Osteoblast (primary cell): ENCODE results near the gene CCNY. TPM values are rescaled to one million over a fixed set of nuclear protein-coding genes. Genes with fewer than 3 reads are reported as not detected.

Experiments used
- DNase-seq: peaks from one replicate; pipeline ENCODE4 v3.0.0; 2011; ENCODE audit warnings: low spot score, mixed read lengths; ENCODE audit not compliant: insufficient read length; ENCODE audit errors: missing footprints
- H2AFZ ChIP-seq: 2 replicates; pipeline ENCODE4 v1.6.0; 2011; ENCODE audit warnings: mild to moderate bottlenecking, low read length
- H3K27ac ChIP-seq: 2 replicates; pipeline ENCODE4 v1.5.1; 2011; ENCODE audit warnings: mild to moderate bottlenecking, low read depth, low read length, moderate library complexity
- H3K27me3 ChIP-seq: 2 replicates; pipeline ENCODE4 v1.6.0; 2012; ENCODE audit warnings: mild to moderate bottlenecking, control low read depth, inconsistent platforms, low read length, moderate library complexity; ENCODE audit not compliant: insufficient read depth
- H3K36me3 ChIP-seq: 2 replicates; pipeline ENCODE4 v1.5.1; 2011; ENCODE audit warnings: mild to moderate bottlenecking, low read length, control low read depth, moderate library complexity; ENCODE audit not compliant: insufficient read depth
- H3K4me1 ChIP-seq: 2 replicates; pipeline ENCODE4 v1.5.1; 2011; ENCODE audit warnings: mild to moderate bottlenecking, low read length, control low read depth, moderate library complexity; ENCODE audit not compliant: insufficient read depth
- H3K4me2 ChIP-seq: 2 replicates; pipeline ENCODE4 v1.6.0; 2011; ENCODE audit warnings: mild to moderate bottlenecking, low read length; ENCODE audit not compliant: insufficient read depth
- H3K4me3 ChIP-seq: fragments of 200-600 bp; sonication (generic); 3 replicates; pipeline ENCODE4 v1.5.1; 2012; ENCODE audit warnings: mild to moderate bottlenecking, low read length, inconsistent platforms; ENCODE audit not compliant: insufficient read depth
- H3K79me2 ChIP-seq: 2 replicates; pipeline ENCODE4 v1.6.0; 2012; ENCODE audit warnings: mild to moderate bottlenecking, low read length, control low read depth, inconsistent platforms; ENCODE audit not compliant: insufficient read depth
- H3K9me3 ChIP-seq: 2 replicates; pipeline ENCODE4 v1.5.1; 2011; ENCODE audit warnings: low read depth, low read length, control low read depth
- H4K20me1 ChIP-seq: 2 replicates; pipeline ENCODE4 v1.6.0; 2012; ENCODE audit warnings: mild to moderate bottlenecking, low read length, control low read depth; ENCODE audit not compliant: insufficient read depth
- total RNA-seq: library from RNA; depleted of rRNA; stranded (reverse); fragments of >200 nt; gene quantifications from 2 replicates; pipeline ENCODE4 v1.2.3, GENCODE V29; 2012
- TF ChIP-seq, protein P1 (sequence below): IDR thresholded peaks from 2 replicates; pipeline ENCODE4 v1.5.1; 2011; ENCODE audit warnings: mild to moderate bottlenecking, low read depth, low read length, moderate library complexity; ENCODE audit errors: extremely low read depth

CCNY gene
- total RNA-seq, 1 donor = 53.2 TPM

DNA sequence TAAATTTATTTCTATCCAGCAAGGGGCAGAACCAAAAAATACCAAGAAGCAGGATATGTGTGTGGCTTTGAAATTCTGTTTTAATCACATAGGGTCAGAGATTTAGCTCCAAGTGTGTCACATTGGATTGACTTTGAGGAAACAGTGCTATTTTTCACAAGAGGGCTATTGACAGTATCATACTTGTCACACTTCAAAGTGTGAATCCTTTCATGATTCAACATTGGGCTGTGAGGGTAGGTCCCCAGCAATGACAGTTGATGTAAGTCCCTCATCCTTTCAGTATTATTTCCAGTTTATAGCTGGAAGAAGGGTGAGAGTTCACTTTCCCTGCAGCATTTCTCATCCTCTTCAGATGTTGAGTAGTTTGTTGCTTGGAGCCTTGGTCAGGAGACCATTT is 7.4 kb downstream of the CCNY start:
- H3K36me3 ChIP-seq = no peaks in the 10 kb centered on the region
- no peak overlapping the region for H3K4me3 ChIP-seq
- H3K9me3 ChIP-seq = no peaks in the 10 kb centered on the region
- H2AFZ ChIP-seq = no peak overlapping the region
- H3K27ac ChIP-seq = no peak overlapping the region
- H4K20me1 ChIP-seq = peaks cover 67% of the 10 kb centered on the region
- H3K4me1 ChIP-seq = peaks cover 26% of the 10 kb centered on the region
- TF ChIP-seq, protein P1, sequence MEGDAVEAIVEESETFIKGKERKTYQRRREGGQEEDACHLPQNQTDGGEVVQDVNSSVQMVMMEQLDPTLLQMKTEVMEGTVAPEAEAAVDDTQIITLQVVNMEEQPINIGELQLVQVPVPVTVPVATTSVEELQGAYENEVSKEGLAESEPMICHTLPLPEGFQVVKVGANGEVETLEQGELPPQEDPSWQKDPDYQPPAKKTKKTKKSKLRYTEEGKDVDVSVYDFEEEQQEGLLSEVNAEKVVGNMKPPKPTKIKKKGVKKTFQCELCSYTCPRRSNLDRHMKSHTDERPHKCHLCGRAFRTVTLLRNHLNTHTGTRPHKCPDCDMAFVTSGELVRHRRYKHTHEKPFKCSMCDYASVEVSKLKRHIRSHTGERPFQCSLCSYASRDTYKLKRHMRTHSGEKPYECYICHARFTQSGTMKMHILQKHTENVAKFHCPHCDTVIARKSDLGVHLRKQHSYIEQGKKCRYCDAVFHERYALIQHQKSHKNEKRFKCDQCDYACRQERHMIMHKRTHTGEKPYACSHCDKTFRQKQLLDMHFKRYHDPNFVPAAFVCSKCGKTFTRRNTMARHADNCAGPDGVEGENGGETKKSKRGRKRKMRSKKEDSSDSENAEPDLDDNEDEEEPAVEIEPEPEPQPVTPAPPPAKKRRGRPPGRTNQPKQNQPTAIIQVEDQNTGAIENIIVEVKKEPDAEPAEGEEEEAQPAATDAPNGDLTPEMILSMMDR = no peak
- no peak for DNase-seq
- no peak overlapping the region for H3K4me2 ChIP-seq
- H3K79me2 ChIP-seq = peaks cover 96% of the 10 kb centered on the region
- H3K27me3 ChIP-seq = no peaks in the 10 kb centered on the region

DNA sequence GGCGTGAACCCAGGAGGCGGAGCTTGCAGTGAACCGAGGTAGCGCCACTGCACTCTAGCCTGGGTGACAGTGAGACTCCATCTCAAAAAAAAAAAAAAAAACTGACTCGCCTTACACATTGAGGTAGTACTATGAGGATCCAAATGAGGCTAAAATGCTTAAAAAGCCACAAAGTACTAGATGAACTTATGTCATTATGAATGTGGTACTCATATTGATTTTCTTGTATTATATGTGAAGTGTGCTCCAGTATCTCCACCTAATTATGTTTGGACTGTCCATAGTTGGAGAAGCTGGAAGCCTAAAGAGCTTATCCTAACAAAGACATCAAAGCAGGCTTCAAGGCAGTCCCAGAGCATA is 9.1 kb downstream of the CCNY start:
- peaks cover 96% of the 10 kb centered on the region for H3K79me2 ChIP-seq
- peaks cover 22% of the 10 kb centered on the region for H3K4me1 ChIP-seq
- no peaks in the 10 kb centered on the region for H3K9me3 ChIP-seq
- TF ChIP-seq, protein P1 = no peak
- H3K4me2 ChIP-seq = no peak overlapping the region
- H3K27me3 ChIP-seq = no peaks in the 10 kb centered on the region
- H2AFZ ChIP-seq = no peak overlapping the region
- no peaks in the 10 kb centered on the region for H3K36me3 ChIP-seq
- no peak overlapping the region for H3K4me3 ChIP-seq
- peaks cover 70% of the 10 kb centered on the region for H4K20me1 ChIP-seq
- no peak overlapping the region for H3K27ac ChIP-seq
- no peak for DNase-seq

DNA sequence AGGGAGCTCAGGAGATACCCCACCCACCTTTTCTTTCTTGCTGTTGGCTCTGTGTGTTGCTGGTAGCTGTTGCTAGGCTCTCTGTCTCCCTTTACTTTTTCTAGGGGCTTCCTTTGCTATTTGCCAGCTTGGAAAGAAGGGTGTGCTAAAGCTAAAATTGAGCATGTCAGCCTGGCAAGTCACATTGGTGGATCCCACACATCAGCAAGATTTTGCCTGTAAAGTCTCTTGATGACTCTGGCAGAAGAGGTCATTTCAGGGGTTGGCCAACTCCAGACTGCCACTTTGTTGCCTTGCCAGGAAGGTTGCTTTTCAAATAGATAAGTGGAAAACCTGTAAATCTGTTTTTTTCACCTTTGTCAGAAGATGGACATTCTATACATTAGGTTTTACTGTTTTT is 9.9 kb downstream of the CCNY start:
- H3K79me2 ChIP-seq = peaks cover 97% of the 10 kb centered on the region
- no peak overlapping the region for H3K4me3 ChIP-seq
- no peaks in the 10 kb centered on the region for H3K27me3 ChIP-seq
- H3K9me3 ChIP-seq = no peaks in the 10 kb centered on the region
- TF ChIP-seq, protein P1 = no peak
- no peak overlapping the region for H3K4me2 ChIP-seq
- no peak overlapping the region for H3K27ac ChIP-seq
- no peak overlapping the region for H2AFZ ChIP-seq
- no peak for DNase-seq
- H4K20me1 ChIP-seq = peaks cover 71% of the 10 kb centered on the region
- peaks cover 15% of the 10 kb centered on the region for H3K4me1 ChIP-seq
- no peaks in the 10 kb centered on the region for H3K36me3 ChIP-seq

DNA sequence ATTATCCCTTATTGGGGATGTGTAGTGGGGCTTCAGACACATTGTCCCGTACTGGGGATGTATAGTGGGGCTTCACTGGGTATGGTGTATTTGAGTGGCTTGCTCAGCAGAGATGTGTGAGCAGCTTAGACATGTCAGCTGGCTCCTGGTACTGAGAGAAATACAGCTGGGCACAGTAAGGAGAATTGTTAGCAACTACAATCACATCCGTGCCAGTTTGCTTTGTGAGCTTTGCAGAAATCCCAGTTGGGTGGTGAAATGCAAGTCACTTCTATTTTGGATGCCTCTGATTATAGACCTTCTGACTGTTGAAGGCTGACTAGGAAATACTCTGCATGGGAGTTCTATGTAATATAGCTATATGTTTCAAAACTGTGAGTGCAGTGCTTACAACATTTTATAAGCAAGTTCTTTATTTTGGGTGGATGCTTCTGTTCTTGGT is 10.8 kb downstream of the CCNY start:
- Histone ChIP-seq H3K4me2 (peak overlapping the region; percentile 52), H3K4me3 (no peak overlapping the region), H3K36me3 (no peaks in the 10 kb centered on the region), H3K27me3 (no peaks in the 10 kb centered on the region), H2AFZ (no peak overlapping the region), H3K27ac (peak overlapping the region; percentile 38), H4K20me1 (peaks cover 72% of the 10 kb centered on the region), H3K4me1 (peaks cover 15% of the 10 kb centered on the region), H3K79me2 (peaks cover 97% of the 10 kb centered on the region), H3K9me3 (no peaks in the 10 kb centered on the region)
- TF ChIP-seq, protein P1 = no peak
- peak; percentile 73 for DNase-seq
